ENCODE measurements around the gene CDIPT. TPM values are rescaled to one million over a fixed set of nuclear protein-coding genes. Genes with fewer than 3 reads are reported as not detected.
A peak's percentile ranks its signal among the peaks of the same experiment; 100 is the strongest.
"Not testable (repeated sequence)": the region's sequence is repeated elsewhere in the genome, so short reads cannot be mapped to it uniquely, and the experiment has no call there.

Gene CDIPT
- total RNA-seq, 1 experiment from 2014 or later, result 83.4 TPM

DNA sequence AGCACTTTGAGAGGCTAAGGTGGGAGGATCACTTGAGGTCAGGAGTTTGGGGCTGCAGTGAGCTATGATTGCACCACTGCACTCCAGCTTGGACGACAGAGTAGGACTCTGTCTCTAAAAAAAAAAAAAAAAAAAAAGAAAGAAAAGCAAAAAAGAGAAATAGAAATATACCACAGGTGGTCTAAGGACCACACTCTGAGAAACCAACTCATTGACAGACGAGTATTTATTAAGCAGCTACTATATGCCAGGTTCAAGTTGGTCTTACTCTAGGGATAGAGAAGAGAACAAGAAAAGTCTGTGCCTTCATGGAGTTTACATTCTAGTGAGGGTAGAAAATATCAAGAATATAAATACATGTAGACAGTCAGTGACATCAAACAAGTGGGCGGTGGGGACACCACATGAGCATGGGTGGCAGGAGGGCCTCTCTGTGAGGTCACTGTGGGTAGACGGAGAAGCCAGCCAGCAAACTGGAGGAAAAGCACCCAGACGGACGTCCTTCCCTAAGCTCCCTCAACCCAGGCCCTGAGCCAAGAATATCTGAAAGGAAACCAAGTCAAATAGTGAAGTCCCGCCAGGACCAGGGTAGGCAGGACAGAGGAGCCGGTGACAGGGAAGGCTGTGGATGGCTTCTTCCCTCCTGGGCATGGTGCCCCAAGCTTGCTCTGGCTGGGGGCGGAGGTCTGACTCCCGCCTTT, 4.7 kb downstream of the CDIPT start:
- no peak for DNase-seq (ENCODE audit: low read depth)

DNA sequence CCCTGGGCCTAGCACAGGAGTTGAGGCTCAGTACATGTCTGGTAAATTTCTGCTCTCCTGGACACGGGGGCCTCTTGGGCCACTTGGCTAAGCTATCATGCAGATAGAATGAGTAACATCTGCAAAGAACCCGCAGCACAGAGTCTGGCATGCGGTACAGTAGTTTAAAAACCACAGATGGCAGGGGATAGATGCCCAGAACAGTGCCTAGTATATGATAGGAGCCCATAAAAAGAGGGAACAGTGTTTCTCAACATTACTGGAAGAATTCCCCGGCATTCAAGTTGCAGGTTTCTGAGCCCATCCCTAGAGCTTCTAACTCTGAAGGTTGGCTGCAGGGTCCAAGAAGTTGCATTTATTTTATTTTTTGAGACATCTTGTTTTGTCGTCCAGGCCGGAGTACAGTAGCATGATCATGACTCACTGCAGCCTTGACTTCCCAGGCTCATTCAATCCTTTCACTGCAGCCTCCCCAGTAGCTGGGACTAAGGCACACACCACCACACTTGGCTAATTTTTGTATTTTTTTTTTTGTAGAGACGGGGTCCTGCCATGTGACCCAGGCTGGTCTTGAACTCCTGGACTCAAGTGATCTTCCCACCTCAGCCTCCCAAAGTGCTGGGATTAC, 5.8 kb downstream of the CDIPT start:
- DNase-seq (ENCODE audit: low read depth), result peak; percentile 89

GRCh38 chr16:29854520-29855100, 8.4 kb downstream of the CDIPT start:
- no peak for DNase-seq (ENCODE audit: low read depth)

DNA sequence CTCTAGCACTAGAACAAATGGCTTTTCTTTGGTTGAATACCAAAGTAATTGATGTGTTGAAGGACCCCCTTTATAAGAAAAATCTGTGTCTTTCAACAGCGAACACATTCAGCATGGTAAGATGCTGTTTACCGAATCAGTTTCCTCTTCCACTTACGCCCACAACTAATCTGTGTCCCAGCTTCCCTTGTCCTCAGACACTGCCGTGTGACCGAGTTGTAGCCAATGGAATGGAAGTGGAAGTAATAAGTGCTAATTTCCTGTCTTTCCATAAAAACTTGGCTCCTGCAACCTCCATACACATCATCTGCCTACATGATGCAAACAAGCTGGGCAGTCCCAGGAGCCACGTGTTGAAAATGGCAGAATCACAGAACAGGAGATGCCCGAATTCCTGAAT, 10.4 kb downstream of the CDIPT start:
- peak; percentile 41 for DNase-seq (ENCODE audit: low read depth)

GRCh38 chr16:29850998-29851397, 12.0 kb downstream of the CDIPT start:
- no peak for DNase-seq (ENCODE audit: low read depth)

- DNase-seq (ENCODE audit: low read depth), result no peak
Observed at GRCh38 chr16:29849505-29849904, 13.5 kb downstream of the CDIPT start.

- peak; percentile 60 for DNase-seq (ENCODE audit: low read depth)
Observed at GRCh38 chr16:29848420-29849297, 14.4 kb downstream of the CDIPT start.

DNA sequence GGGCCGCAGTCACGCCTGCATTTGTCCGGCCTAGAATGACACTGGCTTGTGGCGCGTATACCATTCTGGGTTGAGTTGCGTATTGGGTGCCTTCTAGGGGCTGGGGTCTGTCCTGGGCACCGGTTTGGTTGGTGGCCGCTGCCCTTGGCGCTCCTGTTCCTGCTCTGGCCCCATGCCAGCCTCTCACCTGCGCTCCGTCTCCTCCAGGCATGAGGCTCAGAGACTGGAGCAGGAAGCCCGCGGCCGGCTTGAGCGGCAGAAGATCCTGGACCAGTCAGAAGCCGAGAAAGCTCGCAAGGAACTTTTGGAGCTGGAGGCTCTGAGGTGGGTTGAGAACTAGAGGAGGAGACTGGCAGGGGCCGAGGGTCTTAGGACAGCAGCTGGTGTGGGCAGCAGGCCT, 17.4 kb downstream of the CDIPT start:
- no peak for DNase-seq (ENCODE audit: low read depth)

DNA sequence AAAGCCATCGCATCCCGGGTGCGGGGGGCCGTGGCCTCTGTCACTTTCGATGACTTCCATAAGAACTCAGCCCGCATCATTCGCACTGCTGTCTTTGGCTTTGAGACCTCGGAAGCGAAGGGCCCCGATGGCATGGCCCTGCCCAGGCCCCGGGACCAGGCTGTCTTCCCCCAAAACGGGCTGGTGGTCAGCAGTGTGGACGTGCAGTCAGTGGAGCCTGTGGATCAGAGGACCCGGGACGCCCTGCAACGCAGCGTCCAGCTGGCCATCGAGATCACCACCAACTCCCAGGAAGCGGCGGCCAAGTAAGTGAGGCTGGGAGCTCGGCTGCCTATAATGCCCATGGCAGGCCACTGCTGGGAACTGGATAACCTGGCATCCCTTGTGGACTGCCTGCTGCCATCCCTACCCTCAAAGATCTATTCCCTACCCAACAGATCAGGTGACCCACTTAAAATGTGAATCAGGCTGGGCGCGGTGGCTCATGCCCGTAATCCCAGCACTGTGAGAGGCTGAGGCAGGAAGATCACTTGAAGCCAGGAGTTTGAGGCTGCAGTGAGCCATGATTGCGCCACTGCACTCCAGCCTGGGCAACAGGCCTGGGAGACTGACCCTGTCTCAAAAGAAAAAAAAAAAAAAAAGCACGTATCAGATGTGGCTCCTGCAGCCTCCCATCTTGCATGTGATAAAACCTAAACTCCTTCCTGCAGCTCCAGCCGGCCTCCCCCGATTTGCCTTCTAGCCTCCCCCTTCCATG, 18.3 kb downstream of the CDIPT start:
- no peak for DNase-seq (ENCODE audit: low read depth)

GRCh38 chr16:29843931-29844330, 19.1 kb downstream of the CDIPT start:
- no peak for DNase-seq (ENCODE audit: low read depth)

DNA sequence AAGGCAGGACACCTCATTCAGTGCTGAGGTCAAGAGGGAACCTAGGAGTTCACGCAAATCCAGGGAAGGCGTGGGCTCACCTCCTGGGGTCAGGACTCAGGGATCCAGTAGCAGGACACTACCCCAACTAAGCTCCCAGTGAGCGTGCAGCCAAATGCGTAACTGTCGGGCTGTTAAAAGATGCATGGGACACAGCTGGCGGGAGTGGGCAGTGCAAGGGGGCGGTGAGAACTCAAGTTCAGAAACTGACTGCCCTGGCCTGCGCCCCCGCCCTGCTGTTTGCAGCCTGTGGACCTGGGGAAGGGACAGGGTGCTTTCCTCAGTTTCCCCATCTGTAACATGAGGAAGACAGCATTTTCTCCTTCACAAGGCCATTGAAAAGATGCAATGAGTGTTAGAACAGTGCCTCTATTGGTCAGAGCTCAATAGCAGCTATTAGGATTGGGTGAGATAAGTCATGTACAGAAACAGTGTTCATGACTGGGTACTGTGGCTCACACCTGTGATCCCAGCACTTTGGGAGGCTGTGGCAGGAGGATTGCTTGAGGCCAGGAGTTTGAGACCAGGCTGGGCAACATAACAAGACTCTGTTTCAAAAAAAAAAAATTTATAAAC, 20.2 kb downstream of the CDIPT start:
- no peak for DNase-seq (ENCODE audit: low read depth)

DNA sequence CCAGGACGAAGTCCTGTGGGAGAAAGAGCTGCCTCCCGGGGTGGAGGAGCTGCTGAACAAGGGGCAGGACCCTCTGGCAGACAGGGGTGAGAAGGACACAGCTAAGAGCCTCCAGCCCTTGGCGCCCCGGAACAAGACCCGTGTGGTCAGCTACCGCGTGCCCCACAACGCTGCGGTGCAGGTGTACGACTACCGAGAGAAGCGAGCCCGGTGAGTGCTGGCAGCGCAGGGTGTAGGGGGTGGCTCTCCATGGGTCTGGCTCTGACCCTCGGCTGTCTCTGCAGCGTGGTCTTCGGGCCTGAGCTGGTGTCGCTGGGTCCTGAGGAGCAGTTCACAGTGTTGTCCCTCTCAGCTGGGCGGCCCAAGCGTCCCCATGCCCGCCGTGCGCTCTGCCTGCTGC, 21.4 kb downstream of the CDIPT start:
- no peak for DNase-seq (ENCODE audit: low read depth)

- DNase-seq (ENCODE audit: low read depth), result no peak
Observed at GRCh38 chr16:29840240-29840639, 22.8 kb downstream of the CDIPT start.

GRCh38 chr16:29839822-29840221, 23.2 kb downstream of the CDIPT start:
- DNase-seq (ENCODE audit: low read depth), result no peak

DNA sequence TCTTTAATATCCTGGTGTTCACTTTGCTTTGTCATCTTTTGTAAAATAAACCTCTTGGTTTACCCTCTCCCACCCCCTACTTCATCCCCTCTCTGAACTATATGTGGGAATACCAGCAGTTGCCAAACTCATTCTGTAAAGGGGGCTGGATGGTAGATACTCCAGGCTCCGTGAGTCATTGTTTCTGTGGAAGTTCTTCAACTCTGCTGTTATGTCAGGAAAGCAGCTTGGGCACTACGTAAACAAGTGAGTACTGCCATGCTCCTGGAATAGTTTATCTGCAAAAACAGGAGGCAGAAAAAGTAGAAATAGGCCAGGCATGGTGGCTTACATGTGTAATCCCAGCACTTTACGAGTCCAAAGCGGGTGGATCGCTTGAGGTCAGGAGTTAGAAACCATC, 25.2 kb downstream of the CDIPT start:
- no peak for DNase-seq (ENCODE audit: low read depth)

DNA sequence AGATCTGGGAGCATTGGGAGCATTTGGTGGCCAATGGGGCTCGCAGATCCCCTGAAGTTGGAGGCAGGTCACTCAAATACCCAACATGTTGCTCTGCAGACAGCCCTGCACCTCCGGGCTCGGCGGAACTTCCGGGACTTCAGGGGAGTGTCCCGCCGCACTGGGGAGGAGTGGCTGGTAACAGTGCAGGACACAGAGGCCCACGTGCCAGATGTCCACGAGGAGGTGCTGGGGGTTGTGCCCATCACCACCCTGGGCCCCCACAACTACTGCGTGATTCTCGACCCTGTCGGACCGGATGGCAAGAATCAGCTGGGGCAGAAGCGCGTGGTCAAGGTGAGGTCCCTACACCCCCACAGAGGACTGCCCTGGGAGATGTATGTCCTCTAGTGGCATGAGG, 26.4 kb downstream of the CDIPT start:
- no peak for DNase-seq (ENCODE audit: low read depth)

DNA sequence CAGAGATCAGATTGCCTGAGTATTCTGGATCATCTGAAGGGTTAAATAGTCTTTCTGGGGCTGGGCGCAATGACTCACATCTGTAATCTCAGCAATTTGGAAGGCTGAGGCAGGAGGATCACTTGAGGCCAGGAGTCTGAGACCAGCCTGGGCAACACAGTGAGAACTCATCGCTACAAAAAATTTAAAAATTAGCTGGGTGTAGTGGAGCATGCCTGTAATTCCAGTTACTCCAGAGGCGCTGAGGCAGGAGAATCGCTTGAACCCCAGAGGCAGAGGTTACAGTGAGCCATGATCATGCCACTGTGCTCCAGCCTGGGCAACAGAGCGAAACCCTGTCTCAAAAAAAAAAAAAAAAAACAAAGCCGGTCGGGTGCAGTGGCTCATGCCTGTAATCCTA, 27.1 kb downstream of the CDIPT start:
- DNase-seq (ENCODE audit: low read depth), result no peak

- no peak for DNase-seq (ENCODE audit: low read depth)
Observed at GRCh38 chr16:29834079-29834478, 28.9 kb downstream of the CDIPT start.

DNA sequence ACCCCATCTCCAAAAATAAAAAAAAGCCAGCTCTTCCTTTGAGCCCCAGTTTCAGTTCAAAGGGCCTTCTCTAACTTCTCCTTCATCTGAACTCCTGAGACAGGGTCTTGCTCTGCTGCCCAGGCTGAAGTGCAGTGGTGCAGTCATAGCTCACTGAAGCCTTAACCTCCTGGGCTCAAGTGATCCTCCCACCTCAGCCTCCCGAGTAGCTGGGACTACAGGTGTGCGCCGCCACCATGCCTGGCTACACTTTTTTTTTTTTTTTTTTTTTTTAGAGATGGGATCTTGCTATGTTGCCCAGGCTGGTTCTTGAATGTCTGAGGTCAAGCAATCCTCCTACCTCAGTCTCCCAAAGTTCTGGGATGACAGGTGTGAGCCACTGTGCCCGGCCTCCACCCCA, 29.8 kb downstream of the CDIPT start:
- not testable (repeated sequence) for DNase-seq (ENCODE audit: low read depth)

DNA sequence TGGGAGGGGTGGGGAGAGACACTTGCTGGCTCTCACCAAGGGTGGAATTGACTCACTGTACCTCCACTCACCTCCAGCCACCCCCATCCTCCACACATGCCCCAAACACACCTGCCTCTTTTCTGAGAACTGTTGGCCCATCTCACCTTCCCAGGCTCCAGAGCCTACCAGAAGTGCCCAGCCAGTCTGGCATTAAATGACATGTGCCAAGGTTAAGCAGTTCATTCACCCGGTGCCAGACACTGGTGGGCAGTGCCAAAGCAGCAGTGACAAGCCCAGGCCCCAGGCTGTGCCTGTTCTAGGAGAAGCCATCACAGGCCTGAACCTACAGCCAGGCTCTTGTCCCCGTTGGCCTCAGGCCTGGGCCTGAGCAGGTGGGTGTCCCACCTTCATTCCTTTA, 31.5 kb downstream of the CDIPT start:
- no peak for DNase-seq (ENCODE audit: low read depth)

DNA sequence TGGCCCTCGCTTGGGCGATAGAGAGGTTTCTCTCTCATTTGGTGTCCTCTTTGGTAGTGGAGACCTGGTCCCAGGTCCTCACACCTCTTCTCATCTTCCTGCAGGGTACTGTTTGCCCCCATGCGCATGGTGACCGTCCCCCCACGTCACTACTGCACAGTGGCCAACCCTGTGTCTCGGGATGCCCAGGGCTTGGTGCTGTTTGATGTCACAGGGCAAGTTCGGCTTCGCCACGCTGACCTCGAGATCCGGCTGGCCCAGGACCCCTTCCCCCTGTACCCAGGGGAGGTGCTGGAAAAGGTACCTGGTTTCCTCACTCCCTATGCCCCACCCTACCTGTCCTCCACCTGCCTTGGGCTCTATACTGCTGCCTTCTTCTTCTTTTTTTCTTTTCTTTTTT, 32.3 kb downstream of the CDIPT start:
- no peak for DNase-seq (ENCODE audit: low read depth)
